ENCODE results near the gene FSHR. TPM values are rescaled to one million over a fixed set of nuclear protein-coding genes. Genes with fewer than 3 reads are reported as not detected.

FSHR gene
- total and polyA plus RNA-seq, 2 of the 8 experiments (the other 6 are each of a cell fraction or from before 2014, with no cell fraction given), result not detected

- TF ChIP-seq SP4 (IDR thresholded peaks at IDR 0.05; ENCODE audit: low read length), result no peak
- no peak for TF ChIP-seq EZH2 (IDR thresholded peaks at IDR 0.05; ENCODE audit: low read depth, low read length, severe bottlenecking)
- no peak for TF ChIP-seq HDAC2 (IDR thresholded peaks at IDR 0.05; ENCODE audit: borderline replicate concordance in 1 of 2, low read depth in 2 of 2, low read length in 2 of 2)
- TF ChIP-seq SIN3A (conservative IDR thresholded peaks at IDR 0.05 in 1 of 2, IDR thresholded peaks at IDR 0.05 in 1 of 2; ENCODE audit: low read depth in 1 of 2, low read length in 2 of 2), result no peak
- TF ChIP-seq EP300 (IDR thresholded peaks at IDR 0.05; ENCODE audit: borderline replicate concordance in 1 of 2, low read depth in 2 of 2, low read length in 2 of 2), result no peak
- no peak for TF ChIP-seq RNF2 (IDR thresholded peaks at IDR 0.05; ENCODE audit: borderline replicate concordance, low read depth, low read length, missing control alignments, poor library complexity, severe bottlenecking)
Observed at GRCh38 chr2:48915884-48916283, 238.4 kb downstream of the FSHR start (continued).
